Measurements from ENCODE around the gene BDKRB1. TPM values are rescaled to one million over a fixed set of nuclear protein-coding genes. Genes with fewer than 3 reads are reported as not detected.

Gene BDKRB1
- total RNA-seq, result not detected

DNA sequence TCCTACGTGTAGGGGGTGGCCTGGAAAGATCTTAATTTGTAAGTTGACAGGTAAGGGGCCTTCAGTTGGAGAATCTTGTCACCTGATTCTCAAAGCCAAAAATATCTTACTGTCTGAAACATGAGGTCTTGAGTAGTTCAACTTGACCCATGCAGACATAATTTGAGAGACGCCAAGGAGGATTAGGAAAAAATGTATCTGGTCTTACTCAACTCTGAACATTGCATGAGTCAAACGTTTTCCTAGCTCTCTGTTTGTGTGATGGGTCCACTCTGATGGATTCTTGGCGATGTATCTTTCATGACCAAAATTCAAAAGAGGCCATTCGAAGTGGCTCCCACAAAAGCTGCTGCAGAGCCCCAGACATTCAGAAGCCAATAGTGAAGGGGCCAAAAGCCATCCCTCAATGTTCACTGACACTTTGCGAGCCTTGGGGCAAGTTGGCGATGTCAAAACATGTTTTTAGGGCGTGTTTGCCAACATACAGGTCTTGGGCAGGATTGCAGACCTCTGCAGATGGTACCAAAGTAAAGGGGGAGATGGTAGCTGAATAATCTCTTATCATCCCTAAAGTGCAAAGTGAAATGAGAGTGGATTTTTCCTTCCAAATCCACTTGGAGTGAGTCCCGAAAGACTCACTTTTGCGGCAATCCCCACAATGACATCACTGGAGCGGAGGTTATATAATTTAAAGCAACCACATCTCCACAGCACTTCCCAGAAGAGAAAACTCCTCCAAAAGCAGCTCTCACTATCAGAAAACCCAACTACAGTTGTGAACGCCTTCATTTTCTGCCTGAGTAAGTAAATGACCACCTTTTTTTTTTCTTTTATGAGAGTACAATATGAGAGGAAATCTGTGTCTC is at the start of gene BDKRB1:
BDKRB1 (plus strand) TSS at position 710 of the 866 bp plus-strand sequence. CDS start 7,473 bp downstream, outside the sequence.
- Mint-ChIP-seq H3K27me3 (ENCODE audit: low read depth) (peaks cover 14% of the 10 kb centered on the region), H3K27ac (no peak within 1 kb of the TSS), H3K4me1 (ENCODE audit: low read depth) (no peaks in the 10 kb centered on the region), H3K9me3 (ENCODE audit: insufficient read depth) (no peaks in the 10 kb centered on the region), H3K4me3 (no peak within 1 kb of the TSS), H3K36me3 (ENCODE audit: low read depth) (no peaks in the 10 kb centered on the region)
- DNase-seq, result no peak
- POLR2A ChIA-PET, result no interaction called here
- ATAC-seq, result no peak
- CTCF ChIA-PET, result no interaction called here

DNA sequence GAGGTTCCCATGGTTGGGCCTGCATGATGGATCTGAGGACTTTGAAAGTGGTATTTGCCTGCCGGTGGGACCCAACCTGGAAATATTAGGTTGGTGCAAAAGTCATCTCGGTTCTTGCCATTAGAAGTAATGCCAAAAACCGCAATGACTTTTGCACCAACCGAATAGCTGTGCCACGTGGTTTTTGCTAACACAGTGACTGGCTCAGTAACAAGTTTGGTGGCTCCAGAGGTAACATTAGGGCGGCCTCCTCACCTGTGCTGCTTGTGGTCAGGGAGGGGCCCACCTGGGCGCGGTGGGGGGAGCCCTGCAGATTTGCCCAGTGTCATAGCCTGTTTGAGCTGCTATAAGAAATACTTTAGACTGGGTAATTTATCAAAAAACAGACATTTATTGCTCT is 49.5 kb upstream of the BDKRB1 start:
- ChIA-PET POLR2A (no interaction called here), CTCF (no interaction called here)
- H3K9me3 Mint-ChIP-seq (ENCODE audit: insufficient read depth), result peaks cover under 1% of the 10 kb centered on the region
- no peak for DNase-seq
- H3K36me3 Mint-ChIP-seq (ENCODE audit: low read depth), result no peaks in the 10 kb centered on the region
- ATAC-seq, result no peak
- H3K27me3 Mint-ChIP-seq (ENCODE audit: low read depth), result peaks cover 24% of the 10 kb centered on the region
- H3K4me1 Mint-ChIP-seq (ENCODE audit: low read depth), result no peaks in the 10 kb centered on the region
- H3K27ac Mint-ChIP-seq, result no peak overlapping the region
- H3K4me3 Mint-ChIP-seq, result no peak overlapping the region

DNA sequence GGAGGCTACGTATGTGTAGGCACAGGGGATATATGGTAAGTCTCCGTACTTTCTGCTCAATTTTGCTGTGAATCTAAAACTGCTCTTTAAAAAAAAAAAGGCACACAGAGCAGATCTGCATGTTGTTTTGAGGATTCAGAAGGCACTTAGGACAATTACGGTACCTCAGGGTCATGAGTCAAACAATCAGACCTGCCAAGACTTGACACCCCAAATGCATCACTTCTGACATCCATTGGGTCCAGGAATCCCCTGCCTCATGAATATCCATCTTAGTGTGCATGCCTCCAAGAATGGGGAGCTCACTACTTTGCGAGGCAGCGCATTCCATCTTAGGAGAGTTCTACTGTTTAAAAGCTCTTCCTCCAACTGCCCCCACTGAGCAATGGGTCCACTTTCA is 48.3 kb upstream of the BDKRB1 start:
- no peak for DNase-seq
- CTCF ChIA-PET, result no interaction called here
- POLR2A ChIA-PET, result no interaction called here
- H3K9me3 Mint-ChIP-seq (ENCODE audit: insufficient read depth), result peaks cover 9% of the 10 kb centered on the region
- H3K36me3 Mint-ChIP-seq (ENCODE audit: low read depth), result no peaks in the 10 kb centered on the region
- no peak overlapping the region for H3K4me3 Mint-ChIP-seq
- H3K4me1 Mint-ChIP-seq (ENCODE audit: low read depth), result no peaks in the 10 kb centered on the region
- no peak overlapping the region for H3K27ac Mint-ChIP-seq
- H3K27me3 Mint-ChIP-seq (ENCODE audit: low read depth), result peaks cover 23% of the 10 kb centered on the region
- no peak for ATAC-seq

DNA sequence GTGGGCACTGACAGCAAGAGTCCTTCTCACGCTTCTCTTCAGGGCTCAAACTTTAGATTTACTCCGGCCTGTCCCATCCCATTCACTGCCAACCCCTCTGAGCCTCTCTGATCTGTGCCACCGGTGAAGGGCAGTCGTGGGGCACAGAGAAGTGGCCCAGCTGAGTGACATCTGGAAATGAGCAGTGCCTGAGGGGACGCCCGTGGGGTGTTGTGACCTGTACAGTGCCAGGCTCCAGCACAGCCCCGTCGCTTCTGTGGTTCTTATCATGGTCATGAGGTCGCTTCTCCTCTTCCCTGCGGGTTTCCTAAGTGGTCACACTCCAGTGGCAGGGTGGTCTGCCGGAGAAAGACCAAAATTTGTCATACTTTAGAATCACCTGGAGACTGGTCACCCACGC is 47.3 kb upstream of the BDKRB1 start:
- Mint-ChIP-seq H3K4me1 (ENCODE audit: low read depth) (no peaks in the 10 kb centered on the region), H3K9me3 (ENCODE audit: insufficient read depth) (peaks cover 9% of the 10 kb centered on the region), H3K27ac (no peak overlapping the region), H3K36me3 (ENCODE audit: low read depth) (no peaks in the 10 kb centered on the region), H3K27me3 (ENCODE audit: low read depth) (peaks cover 20% of the 10 kb centered on the region), H3K4me3 (no peak overlapping the region)
- CTCF ChIA-PET, result no interaction called here
- ATAC-seq, result no peak
- no peak for DNase-seq
- POLR2A ChIA-PET, result no interaction called here

DNA sequence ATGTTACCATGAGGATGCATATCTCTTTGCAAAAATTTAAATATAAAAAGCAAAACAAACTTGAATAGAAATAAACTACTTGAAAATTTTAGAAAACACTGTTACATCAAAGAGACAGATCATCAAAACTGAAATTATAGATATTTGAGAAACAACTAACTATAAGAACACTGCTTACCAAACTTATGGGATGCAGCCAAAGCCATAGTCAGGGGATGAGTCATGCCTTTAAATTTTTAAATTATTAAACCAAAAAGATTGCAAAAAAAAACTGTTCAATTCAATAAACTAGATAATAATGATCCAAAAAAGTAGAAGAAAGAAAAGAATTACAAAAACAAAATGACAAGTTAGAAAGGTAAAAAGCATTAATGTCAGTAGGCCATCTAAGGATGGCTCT is 43.9 kb upstream of the BDKRB1 start:
- ChIA-PET CTCF (no interaction called here), POLR2A (no interaction called here)
- DNase-seq, result no peak
- H3K4me3 Mint-ChIP-seq, result no peak overlapping the region
- no peak for ATAC-seq
- H3K27me3 Mint-ChIP-seq (ENCODE audit: low read depth), result peaks cover 8% of the 10 kb centered on the region
- H3K9me3 Mint-ChIP-seq (ENCODE audit: insufficient read depth), result peaks cover 9% of the 10 kb centered on the region
- no peak overlapping the region for H3K27ac Mint-ChIP-seq
- no peaks in the 10 kb centered on the region for H3K36me3 Mint-ChIP-seq (ENCODE audit: low read depth)
- H3K4me1 Mint-ChIP-seq (ENCODE audit: low read depth), result no peaks in the 10 kb centered on the region

DNA sequence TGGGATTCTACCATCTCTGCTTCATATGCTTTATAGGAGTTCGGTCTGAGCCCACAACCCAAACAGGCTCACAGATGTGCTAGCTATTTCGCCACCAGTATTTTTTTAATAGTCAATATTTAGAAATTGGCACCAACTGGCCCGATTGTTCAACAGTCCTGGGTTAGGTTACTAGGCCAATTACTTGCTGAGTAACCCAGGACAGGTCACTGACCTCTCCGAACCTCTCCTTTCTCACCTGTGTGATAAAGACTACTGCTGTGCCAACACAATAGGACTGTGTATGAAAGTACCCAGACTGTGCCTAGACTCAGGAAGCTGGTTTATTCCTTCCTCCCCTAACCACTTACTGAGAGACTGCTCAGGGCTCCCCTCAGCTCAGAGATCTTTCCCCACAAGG is 43.1 kb upstream of the BDKRB1 start:
- H3K4me1 Mint-ChIP-seq (ENCODE audit: low read depth), result no peaks in the 10 kb centered on the region
- POLR2A ChIA-PET, result no interaction called here
- H3K36me3 Mint-ChIP-seq (ENCODE audit: low read depth), result no peaks in the 10 kb centered on the region

DNA sequence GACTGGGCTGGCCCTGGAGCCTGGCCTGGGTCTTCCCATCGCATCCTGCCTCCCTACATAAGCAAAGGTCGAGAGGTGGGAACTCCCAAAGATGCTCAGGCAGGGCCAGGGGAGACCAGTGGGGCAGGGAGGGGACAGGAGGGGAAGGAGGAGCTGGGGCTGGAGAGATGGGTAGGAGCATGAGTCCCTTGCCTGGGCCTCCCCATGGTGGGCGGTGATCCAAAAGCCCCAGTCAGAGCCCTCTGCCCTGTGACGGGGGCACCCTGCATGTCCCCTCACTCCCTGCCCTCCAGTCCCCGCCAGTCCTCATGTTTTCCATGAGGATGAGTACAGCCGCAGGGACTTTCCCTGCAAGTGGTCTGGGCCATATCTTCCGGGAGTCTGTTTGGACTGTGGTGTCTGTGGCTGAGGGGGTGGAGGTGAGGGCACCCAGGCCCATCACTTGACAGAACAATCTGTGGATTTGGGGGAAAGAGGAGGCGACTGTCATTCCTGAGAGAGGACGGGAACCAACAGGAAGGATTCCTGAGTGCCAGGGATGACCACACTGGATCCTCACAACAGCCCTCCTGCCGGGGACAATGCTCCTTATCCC is 42.0 kb upstream of the BDKRB1 start:
- no peak for DNase-seq
- POLR2A ChIA-PET, result interaction anchor here (0.7 kb wide), 1 partner anchor 59 kb away, joined by 3 read pairs; no protein-coding TSS in a partner anchor
- peaks cover 9% of the 10 kb centered on the region for H3K9me3 Mint-ChIP-seq (ENCODE audit: insufficient read depth)
- H3K4me3 Mint-ChIP-seq, result no peak overlapping the region
- no peaks in the 10 kb centered on the region for H3K36me3 Mint-ChIP-seq (ENCODE audit: low read depth)
- H3K27me3 Mint-ChIP-seq (ENCODE audit: low read depth), result no peaks in the 10 kb centered on the region
- H3K27ac Mint-ChIP-seq, result no peak overlapping the region
- H3K4me1 Mint-ChIP-seq (ENCODE audit: low read depth), result no peaks in the 10 kb centered on the region
- ATAC-seq, result no peak
- CTCF ChIA-PET, result no interaction called here

More for the DNA sequence above, 43.1 kb upstream of the BDKRB1 start:
- Mint-ChIP-seq H3K27me3 (ENCODE audit: low read depth) (peaks cover 4% of the 10 kb centered on the region), H3K27ac (no peak overlapping the region), H3K9me3 (ENCODE audit: insufficient read depth) (peaks cover 9% of the 10 kb centered on the region), H3K4me3 (no peak overlapping the region)
- CTCF ChIA-PET, result no interaction called here
- DNase-seq (no peak), ATAC-seq (no peak)

DNA sequence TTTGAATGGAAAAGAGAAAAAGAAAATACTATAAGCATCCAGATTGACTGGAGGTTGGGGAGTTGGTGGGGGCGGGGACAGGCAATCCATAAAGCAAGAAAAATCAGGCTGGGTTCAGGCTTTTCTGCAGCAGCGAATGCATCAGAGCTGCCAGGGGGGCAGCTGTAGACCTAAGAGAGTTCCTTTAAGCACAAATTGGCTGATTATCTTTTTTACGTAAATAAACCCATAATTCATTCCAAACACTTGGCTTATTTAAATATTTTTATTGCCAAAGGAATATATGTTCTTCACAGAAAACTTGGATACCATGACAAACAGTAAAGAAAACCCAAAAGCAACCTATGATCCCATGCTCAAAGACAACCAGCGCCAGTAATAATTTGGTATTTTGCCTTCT is 41.2 kb upstream of the BDKRB1 start:
- POLR2A ChIA-PET, result no interaction called here
- Mint-ChIP-seq H3K4me1 (ENCODE audit: low read depth) (no peaks in the 10 kb centered on the region), H3K27me3 (ENCODE audit: low read depth) (no peaks in the 10 kb centered on the region), H3K36me3 (ENCODE audit: low read depth) (no peaks in the 10 kb centered on the region), H3K9me3 (ENCODE audit: insufficient read depth) (peaks cover 9% of the 10 kb centered on the region), H3K27ac (no peak overlapping the region), H3K4me3 (no peak overlapping the region)
- ATAC-seq, result no peak
- DNase-seq, result no peak
- CTCF ChIA-PET, result no interaction called here

DNA sequence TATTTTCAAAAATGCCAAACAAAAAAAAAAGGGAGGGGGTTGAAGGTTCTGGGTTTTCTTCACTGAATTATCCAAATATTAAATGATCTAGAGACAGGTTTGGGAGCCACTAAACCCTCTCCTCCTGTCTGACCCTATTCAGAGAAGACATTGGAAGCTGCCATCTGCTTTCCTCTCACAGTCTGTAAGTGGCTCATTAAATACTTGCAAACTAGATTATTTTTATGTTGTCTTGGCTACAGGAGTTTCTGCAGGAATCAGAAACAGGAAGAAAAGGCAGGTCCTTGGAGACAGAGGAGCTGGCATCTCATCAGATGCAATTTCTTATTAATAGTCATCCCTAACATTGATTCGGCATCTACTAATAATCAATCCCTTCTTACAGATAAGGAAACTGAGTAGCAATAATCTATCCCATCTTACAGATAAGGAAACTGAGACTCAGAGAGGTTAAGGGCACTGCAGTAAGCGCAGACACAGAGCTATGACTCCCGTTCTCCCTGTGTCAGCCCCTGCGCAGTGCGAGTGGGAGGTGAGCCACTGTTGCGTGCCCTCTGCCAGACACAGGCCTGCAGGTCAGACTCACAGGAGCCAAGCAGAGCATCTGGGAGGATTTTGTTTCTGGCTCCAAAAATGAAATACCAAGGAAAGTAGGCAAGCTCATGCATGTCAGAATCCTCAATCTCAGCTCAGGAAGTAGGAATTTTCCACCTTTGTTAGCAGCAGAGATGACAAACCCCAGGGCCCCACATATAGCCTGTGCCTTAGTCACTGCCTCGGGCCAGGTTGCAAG is 40.4 kb upstream of the BDKRB1 start:
- ATAC-seq (no peak), DNase-seq (no peak)
- H3K4me3 Mint-ChIP-seq, result no peak overlapping the region
- H3K36me3 Mint-ChIP-seq (ENCODE audit: low read depth), result no peaks in the 10 kb centered on the region
- peaks cover 9% of the 10 kb centered on the region for H3K9me3 Mint-ChIP-seq (ENCODE audit: insufficient read depth)
- ChIA-PET CTCF (no interaction called here), POLR2A (no interaction called here)
- H3K27ac Mint-ChIP-seq, result no peak overlapping the region
- H3K27me3 Mint-ChIP-seq (ENCODE audit: low read depth), result no peaks in the 10 kb centered on the region
- no peaks in the 10 kb centered on the region for H3K4me1 Mint-ChIP-seq (ENCODE audit: low read depth)

DNA sequence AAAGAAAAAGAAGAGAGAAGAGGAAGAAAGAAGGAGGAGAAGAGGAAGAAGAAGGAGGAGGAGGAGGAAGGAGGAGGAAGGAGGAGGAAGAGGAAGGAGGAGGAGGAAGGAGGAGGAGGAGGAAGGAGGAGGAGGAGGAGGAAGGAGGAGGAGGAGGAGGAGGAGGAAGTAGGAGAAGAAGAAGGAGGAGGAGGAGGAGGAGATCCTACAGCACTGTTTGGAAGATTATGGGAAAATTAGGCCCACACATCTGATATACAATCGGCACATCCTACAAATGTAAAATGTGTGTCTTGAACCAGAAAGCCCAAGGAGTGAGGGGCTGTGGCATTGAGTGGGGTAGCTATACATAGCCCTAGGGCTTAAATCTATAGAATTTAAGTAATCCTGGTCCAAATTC is 39.4 kb upstream of the BDKRB1 start:
- Mint-ChIP-seq H3K4me1 (ENCODE audit: low read depth) (no peaks in the 10 kb centered on the region), H3K36me3 (ENCODE audit: low read depth) (no peaks in the 10 kb centered on the region), H3K27me3 (ENCODE audit: low read depth) (no peaks in the 10 kb centered on the region), H3K27ac (no peak overlapping the region), H3K4me3 (no peak overlapping the region), H3K9me3 (ENCODE audit: insufficient read depth) (peaks cover 7% of the 10 kb centered on the region)
- POLR2A ChIA-PET, result no interaction called here
- no peak for ATAC-seq
- CTCF ChIA-PET, result no interaction called here
- DNase-seq, result no peak

DNA sequence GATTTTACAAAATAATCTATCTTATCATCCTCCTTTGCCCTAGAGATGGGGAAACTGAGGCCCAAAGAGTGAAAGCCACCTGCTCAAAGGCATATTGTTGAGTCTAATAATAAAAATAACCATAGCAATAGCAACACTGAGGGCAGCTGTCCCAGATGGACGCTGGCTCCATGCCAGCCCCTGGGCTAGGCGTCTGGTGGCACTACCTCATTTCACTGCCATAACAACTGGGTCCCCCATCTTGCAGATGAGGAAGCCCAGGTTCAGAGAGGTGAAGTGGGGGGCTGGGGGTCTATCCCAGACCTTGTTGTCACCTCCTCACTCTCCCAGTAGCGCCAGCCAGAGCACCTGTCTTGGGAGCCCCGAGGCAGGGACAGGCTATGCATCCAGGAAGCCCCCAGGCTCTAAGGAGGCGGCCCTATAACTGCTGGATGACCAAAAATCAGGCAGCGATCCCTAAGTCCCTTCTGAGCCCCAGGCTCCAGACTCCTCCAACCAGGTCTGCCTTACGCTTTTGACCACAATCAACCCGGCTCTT is 38.6 kb upstream of the BDKRB1 start:
- no peaks in the 10 kb centered on the region for H3K27me3 Mint-ChIP-seq (ENCODE audit: low read depth)
- no peak overlapping the region for H3K4me3 Mint-ChIP-seq
- CTCF ChIA-PET, result no interaction called here
- no peaks in the 10 kb centered on the region for H3K9me3 Mint-ChIP-seq (ENCODE audit: insufficient read depth)
- POLR2A ChIA-PET, result no interaction called here
- H3K27ac Mint-ChIP-seq, result no peak overlapping the region
- H3K4me1 Mint-ChIP-seq (ENCODE audit: low read depth), result no peaks in the 10 kb centered on the region
- H3K36me3 Mint-ChIP-seq (ENCODE audit: low read depth), result no peaks in the 10 kb centered on the region
- DNase-seq (no peak), ATAC-seq (no peak)

DNA sequence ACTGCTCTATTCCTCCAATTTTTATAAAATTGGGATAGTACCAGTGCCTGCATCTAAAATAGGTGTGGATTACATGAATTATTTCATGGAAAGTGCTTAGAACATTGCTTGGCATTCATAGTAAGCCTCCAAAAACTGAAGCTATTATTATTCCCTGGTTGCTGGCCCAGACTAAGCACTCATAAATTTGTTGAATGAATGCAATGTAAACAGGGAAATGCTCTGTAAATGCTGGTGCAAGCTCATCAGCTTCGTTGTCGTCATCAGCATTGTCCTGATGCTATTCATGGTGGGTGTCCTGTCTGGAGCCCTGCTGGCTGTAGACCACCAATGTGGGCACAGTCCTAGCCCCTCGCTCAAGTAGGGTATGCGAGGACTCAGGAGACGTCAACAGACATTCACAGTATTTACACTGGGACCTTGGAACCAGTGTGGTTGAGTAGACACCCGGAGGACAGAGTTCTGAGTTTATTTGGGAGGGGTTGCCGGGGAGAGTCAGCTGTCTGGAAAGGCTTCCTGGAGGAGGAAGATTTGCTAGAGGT is 34.8 kb upstream of the BDKRB1 start:
- CTCF ChIA-PET, result no interaction called here
- H3K4me1 Mint-ChIP-seq (ENCODE audit: low read depth), result no peaks in the 10 kb centered on the region
- ATAC-seq (no peak), DNase-seq (no peak)
- POLR2A ChIA-PET, result no interaction called here
- H3K9me3 Mint-ChIP-seq (ENCODE audit: insufficient read depth), result no peaks in the 10 kb centered on the region
- peaks cover 3% of the 10 kb centered on the region for H3K27me3 Mint-ChIP-seq (ENCODE audit: low read depth)
- no peak overlapping the region for H3K4me3 Mint-ChIP-seq
- H3K27ac Mint-ChIP-seq, result no peak overlapping the region
- H3K36me3 Mint-ChIP-seq (ENCODE audit: low read depth), result no peaks in the 10 kb centered on the region

Data from activated CD8-positive, alpha-beta T cell treated with anti-CD3 and anti-CD28 coated beads, Interleukin-2, amount 10 ng/mL, durations not matched to agents 7 days and 5 days (primary cell).